ENCODE results near the gene CLEC9A.
"Not testable (repeated sequence)": the region's sequence is repeated elsewhere in the genome, so short reads cannot be mapped to it uniquely, and the experiment has no call there.

Gene CLEC9A

GRCh38 chr12:10030446-10030845, at the start of gene CLEC9A:
CLEC9A (plus strand) TSS chr12:10030682; CDS start chr12:10052688, 22,006 bp downstream.
- no peak for DNase-seq

DNA sequence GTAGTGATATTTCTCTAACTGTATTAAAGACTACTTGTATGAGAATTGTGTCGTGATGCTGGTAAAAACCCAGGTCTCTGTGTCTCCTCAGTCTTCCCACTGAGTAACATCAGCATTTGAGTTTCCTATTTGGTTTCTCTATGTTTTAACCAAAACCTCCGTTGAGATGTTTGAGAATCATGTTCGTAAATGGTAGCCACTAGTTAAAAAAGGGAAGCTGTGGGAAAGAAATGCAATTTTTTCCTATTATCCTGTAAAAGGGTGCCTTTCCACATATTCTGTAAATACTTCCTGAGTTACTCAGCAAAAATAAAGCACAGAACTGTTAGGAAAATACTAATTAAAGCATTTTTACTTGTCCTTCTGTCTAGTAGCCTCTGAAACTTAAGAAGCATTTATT, 38.6 kb upstream of the CLEC9A start:
- DNase-seq = no peak

- DNase-seq = no peak
These were observed 38.2 kb upstream of the CLEC9A start for GRCh38 chr12:9992296-9992695.

DNA sequence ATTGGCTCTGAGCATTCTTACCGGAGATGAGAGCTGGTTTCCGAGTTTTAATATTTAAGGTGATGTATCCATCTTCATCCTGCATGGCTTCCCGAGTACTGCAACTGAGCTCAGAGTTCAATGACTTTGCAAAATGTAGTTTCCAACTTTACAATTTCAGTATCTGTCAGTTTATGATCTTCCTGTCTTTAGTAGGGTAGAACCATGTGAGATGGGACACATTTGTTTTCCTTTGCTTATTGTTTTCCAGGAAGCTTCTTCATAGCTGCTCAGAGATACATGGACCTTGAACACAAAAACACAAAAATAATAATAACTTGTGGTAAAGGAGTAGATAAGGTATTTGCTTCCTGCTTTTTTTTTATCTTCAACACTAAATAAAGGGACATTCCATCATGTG, 31.5 kb upstream of the CLEC9A start, which contains the start of gene CLEC1B:
Gene CLEC1B, minus strand, starts transcription at position 106 of the 400 bp plus-strand sequence. Its CDS starts 21 bp downstream, at position 85.
- DNase-seq = no peak

DNA sequence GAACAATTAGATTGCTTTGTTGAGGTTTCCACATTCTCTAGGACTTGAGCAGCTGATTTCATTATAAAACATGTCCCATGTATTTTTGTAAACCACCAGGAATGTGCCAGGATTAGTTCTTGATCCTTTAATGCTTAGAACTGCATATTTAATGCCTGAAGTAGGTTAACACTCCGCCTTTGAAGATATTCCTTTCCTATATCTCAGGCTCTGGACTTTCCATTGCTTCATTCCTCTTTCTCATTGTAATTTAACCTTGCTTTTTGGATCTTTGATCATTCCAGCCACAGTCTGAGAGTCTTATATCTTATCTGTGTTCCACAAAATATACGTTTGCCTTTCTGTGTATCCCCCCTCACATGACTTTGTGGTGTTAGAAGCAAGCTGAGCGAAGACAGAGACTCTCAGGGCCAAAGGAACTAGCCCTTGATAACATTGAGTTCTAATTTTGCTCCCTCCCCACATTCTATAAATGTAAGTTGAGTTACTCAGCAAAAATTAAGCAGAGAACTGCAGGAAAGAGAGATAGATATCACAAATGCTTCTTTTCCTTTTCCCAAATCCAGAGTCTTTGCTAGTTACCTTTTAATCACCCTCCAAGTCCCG, 29.2 kb upstream of the CLEC9A start:
- no peak for DNase-seq

GRCh38 chr12:10012630-10013330, 17.7 kb upstream of the CLEC9A start:
- DNase-seq = no peak

GRCh38 chr12:10015450-10015849, 15.0 kb upstream of the CLEC9A start:
- no peak for DNase-seq

DNA sequence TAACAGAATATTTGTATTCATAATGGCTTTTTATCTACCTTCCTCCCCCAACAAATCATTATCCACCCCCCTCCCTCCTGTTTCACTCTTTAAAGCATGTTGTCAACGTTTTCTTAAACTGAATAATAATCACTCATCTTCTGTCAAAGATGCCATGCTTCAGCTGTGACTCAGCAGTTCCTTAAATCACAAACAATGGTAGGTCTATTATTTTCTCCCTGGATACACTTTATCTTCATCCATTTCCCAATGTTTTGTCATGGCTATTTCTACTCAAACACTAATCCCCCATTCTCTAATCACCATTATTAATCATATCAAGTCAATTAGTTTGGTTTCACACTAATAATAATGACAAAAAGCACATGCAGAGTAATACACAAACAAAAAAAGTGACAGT, 13.6 kb upstream of the CLEC9A start:
- DNase-seq = no peak

DNA sequence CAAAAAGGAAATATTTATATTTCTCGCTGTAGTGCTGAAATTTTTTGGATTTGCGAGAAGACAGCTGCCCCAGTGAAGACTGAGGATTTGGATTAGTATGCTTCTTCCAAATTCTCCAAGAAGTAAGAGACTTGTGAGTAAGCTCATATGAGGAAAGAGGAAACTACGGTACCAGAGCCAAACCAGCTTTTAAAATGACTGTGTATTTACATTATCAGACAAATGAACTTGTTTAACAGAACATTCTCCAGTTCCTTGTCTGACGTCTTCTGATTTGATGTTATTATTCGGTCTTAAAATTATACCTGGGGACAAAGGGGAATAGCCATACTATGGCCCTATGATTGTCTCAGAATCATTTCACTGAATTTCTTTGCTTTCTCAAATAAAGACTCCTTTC, 12.1 kb upstream of the CLEC9A start:
- no peak for DNase-seq

DNA sequence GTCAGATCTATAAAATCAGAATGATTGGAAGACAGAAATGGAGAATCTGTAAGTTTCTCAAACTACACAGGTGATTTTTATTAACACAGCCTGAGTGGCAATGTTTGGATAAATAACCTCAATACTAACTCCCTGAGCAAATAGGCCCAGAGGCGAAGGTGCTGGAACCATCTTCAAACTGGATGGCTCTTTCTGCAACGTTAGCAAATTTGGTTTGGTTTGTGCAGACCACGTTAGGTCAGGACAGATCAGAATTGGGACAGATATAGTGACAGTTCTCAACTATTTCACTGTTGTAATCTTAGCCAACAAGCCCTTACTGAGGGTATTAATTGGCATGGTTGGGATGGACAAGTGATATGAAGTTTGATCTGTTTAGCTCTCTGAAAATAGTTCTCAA, 9.1 kb upstream of the CLEC9A start:
- no peak for DNase-seq

- no peak for DNase-seq
These were observed 5.2 kb upstream of the CLEC9A start for GRCh38 chr12:10025236-10025635.

GRCh38 chr12:10026666-10027065, 3.8 kb upstream of the CLEC9A start:
- not testable (repeated sequence) for DNase-seq

GRCh38 chr12:10027311-10027710, 3.2 kb upstream of the CLEC9A start:
- no peak for DNase-seq

- no peak for DNase-seq
These were observed 2.8 kb upstream of the CLEC9A start for GRCh38 chr12:10027721-10028120.

- DNase-seq = no peak
These were observed 839 bp downstream of the CLEC9A start for GRCh38 chr12:10031321-10031720.

DNA sequence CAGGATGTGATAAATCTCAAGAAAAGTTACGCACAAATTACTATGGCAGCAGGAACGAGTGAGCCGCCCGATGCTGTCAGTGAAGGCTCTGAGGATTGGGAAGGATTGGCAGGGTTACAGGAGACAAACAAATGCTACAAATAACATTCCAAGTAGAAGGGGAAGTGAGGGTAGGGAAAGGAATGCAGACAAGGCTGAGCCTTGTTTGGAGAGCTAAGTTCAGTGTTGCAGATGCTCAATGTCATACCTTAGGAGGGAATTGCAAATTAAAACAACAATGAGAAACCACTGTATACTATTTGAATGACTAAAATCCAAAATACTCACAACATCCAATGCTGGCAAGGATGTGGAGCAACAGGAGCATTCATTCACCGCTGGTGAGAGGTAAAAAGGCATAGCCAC, 1.3 kb downstream of the CLEC9A start:
- DNase-seq = no peak

- no peak for DNase-seq
These were observed 3.5 kb downstream of the CLEC9A start for GRCh38 chr12:10033783-10034545.

DNA sequence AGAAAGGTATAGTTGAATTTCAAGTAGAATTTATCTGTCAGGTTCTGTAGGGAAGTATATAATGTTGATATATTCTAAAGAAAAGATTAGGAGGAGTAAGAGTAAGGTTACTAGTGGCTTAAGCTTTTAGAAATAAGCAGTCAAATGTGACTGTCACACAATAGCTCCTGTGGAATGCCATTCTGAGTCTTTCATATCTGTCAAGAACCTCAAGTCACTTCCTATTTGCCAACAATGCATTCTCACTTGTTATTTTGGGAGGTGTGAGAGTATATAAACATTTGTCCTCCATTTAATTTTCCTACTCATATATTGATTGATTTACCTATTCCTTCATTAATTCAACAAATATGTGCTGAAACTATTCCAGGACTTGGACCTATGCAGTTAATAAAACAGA, 11.7 kb downstream of the CLEC9A start:
- DNase-seq = no peak

GRCh38 chr12:10048526-10048925, 18.0 kb downstream of the CLEC9A start:
- DNase-seq = no peak

GRCh38 chr12:10052193-10052913, 21.9 kb downstream of the CLEC9A start:
- DNase-seq = no peak

DNA sequence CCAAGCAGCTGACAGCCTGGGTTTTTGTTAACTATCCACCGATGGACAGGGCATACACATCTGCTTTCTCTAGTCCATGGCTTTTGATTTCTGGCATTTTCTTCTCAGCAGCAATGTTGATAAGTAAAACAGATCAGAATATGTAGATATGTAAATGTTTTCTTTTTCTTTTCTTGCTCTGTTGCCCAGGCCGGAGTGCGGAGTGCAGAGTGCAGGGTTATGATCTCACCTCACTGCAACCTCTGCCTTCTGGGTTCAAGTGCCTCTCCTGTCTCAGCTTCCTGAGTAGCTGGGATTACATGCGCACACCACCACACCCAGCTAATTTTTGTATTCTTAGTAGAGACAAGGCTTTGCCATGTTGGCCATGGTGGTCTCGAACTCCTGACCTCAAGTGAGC, 27.9 kb downstream of the CLEC9A start:
- no peak for DNase-seq

DNA sequence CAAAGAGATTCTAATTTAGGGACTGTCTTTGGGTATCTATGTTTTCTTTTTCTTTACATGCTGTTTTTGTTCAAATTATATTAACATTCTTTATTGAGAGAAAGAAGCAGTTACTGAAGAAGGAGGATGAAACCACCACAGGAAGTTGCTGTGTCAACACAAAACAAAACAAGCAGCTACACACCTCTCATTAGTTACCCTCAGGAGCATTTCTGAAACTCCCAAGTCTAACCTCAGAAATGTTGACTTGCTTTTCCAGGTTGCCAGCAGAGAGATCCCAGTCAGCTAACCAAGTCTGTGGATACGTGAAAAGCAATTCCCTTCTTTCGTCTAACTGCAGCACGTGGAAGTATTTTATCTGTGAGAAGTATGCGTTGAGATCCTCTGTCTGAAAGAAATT, 34.8 kb downstream of the CLEC9A start:
- DNase-seq = no peak

- no peak for DNase-seq
These were observed 36.8 kb downstream of the CLEC9A start for GRCh38 chr12:10067264-10067663.

All from NCI-H187 (cell line).